Measurements from ENCODE around the gene CYP1A1. TPM values are rescaled to one million over a fixed set of nuclear protein-coding genes. Genes with fewer than 3 reads are reported as not detected.
"Not testable (repeated sequence)": the region's sequence is repeated elsewhere in the genome, so short reads cannot be mapped to it uniquely, and the experiment has no call there.

The CYP1A1 gene
- total and polyA plus RNA-seq, 2 experiments from 2014 or later: 0.16 to 1.4 TPM

GRCh38 chr15:74730619-74731316, 5.4 kb upstream of the CYP1A1 start:
- Histone ChIP-seq H3K27me3 (ENCODE audit: insufficient read depth) (peaks cover 21% of the 10 kb centered on the region), H3K79me2 (replicated peaks; ENCODE audit: insufficient read depth) (no peaks in the 10 kb centered on the region), H2AFZ (no peak overlapping the region), H3K36me3 (ENCODE audit: insufficient read depth) (no peaks in the 10 kb centered on the region), H3K9me2 (ENCODE audit: insufficient read depth) (no peaks in the 10 kb centered on the region; the same call in 1 of the 2 replicates), H3K4me3 (no peak overlapping the region), H3K27ac (ENCODE audit: low read depth) (no peak overlapping the region), H4K20me1 (replicated peaks; ENCODE audit: insufficient read depth) (no peaks in the 10 kb centered on the region), H3K4me1 (ENCODE audit: insufficient read depth) (peaks cover 4% of the 10 kb centered on the region; the same call in 1 of the 2 replicates), H3F3A (replicated peaks; ENCODE audit: low read depth) (no peaks in the 10 kb centered on the region), H3K4me2 (no peak overlapping the region)
- DNase-seq (ENCODE audit: low spot score): no peak
- no peak overlapping the region for H3K4me3 Mint-ChIP-seq
- peaks cover 3% of the 10 kb centered on the region; the same call in 2 of the 3 replicates for H3K36me3 Mint-ChIP-seq (ENCODE audit: low read depth)
- H3K27ac Mint-ChIP-seq: no peak overlapping the region
- peaks cover 12% of the 10 kb centered on the region for H3K9me3 Mint-ChIP-seq
- H3K4me1 Mint-ChIP-seq: no peaks in the 10 kb centered on the region; the same call in 2 of the 3 replicates
- TF ChIP-seq ZNF331 (CRISPR knock-in tag; IDR thresholded peaks at IDR 0.05; ENCODE audit: low read depth) (no peak), JUNB (IDR thresholded peaks at IDR 0.05; ENCODE audit: unreplicated experiment) (no peak), ZNF114 (CRISPR knock-in tag; IDR thresholded peaks at IDR 0.05) (no peak), EZH2 (IDR thresholded peaks at IDR 0.05; ENCODE audit: low read depth, unreplicated experiment) (no peak), STAT1 (IDR thresholded peaks at IDR 0.05; ENCODE audit: unreplicated experiment) (no peak), CREB1 (CRISPR knock-in tag; IDR thresholded peaks at IDR 0.05; ENCODE audit: low read depth) (no peak), ETS1 (IDR thresholded peaks at IDR 0.05) (no peak), POLR2AphosphoS5 (IDR thresholded peaks at IDR 0.05; ENCODE audit: low read depth) (no peak), EZH2phosphoT487 (IDR thresholded peaks at IDR 0.05; ENCODE audit: unreplicated experiment) (no peak), CTCF (conservative IDR thresholded peaks at IDR 0.05; ENCODE audit: low read depth in 2 of 2) (no peak)
- ATAC-seq: no peak
- peaks cover 28% of the 10 kb centered on the region for H3K27me3 Mint-ChIP-seq (ENCODE audit: insufficient read depth, low read depth, poor library complexity)

- peaks cover 31% of the 10 kb centered on the region for H3K27me3 ChIP-seq (ENCODE audit: insufficient read depth)
- DNase-seq (ENCODE audit: low spot score); ATAC-seq: not testable (repeated sequence)
These were observed 4.0 kb upstream of the CYP1A1 start for GRCh38 chr15:74729372-74729771.

GRCh38 chr15:74728699-74729098, 3.4 kb upstream of the CYP1A1 start:
- H3F3A ChIP-seq (replicated peaks; ENCODE audit: low read depth); H3K4me3 Mint-ChIP-seq; H3K4me1 ChIP-seq (ENCODE audit: insufficient read depth); H4K20me1 ChIP-seq (replicated peaks; ENCODE audit: insufficient read depth); ATAC-seq; H3K27ac ChIP-seq (ENCODE audit: low read depth); H2AFZ ChIP-seq; DNase-seq (ENCODE audit: low spot score); H3K4me3 ChIP-seq; H3K79me2 ChIP-seq (replicated peaks; ENCODE audit: insufficient read depth); H3K4me2 ChIP-seq; H3K9me2 ChIP-seq (ENCODE audit: insufficient read depth); H3K36me3 Mint-ChIP-seq (ENCODE audit: low read depth); H3K36me3 ChIP-seq (ENCODE audit: insufficient read depth); H3K27ac Mint-ChIP-seq; H3K4me1 Mint-ChIP-seq: not testable (repeated sequence)
- Mint-ChIP-seq H3K27me3 (ENCODE audit: insufficient read depth, low read depth, poor library complexity) (peaks cover 35% of the 10 kb centered on the region), H3K9me3 (peaks cover 12% of the 10 kb centered on the region)
- peaks cover 33% of the 10 kb centered on the region for H3K27me3 ChIP-seq (ENCODE audit: insufficient read depth)

More at GRCh38 chr15:74729372-74729771, 4.0 kb upstream of the CYP1A1 start:
- H3F3A ChIP-seq (replicated peaks; ENCODE audit: low read depth); H3K79me2 ChIP-seq (replicated peaks; ENCODE audit: insufficient read depth); H3K9me2 ChIP-seq (ENCODE audit: insufficient read depth); H3K4me2 ChIP-seq; H4K20me1 ChIP-seq (replicated peaks; ENCODE audit: insufficient read depth); H3K36me3 Mint-ChIP-seq (ENCODE audit: low read depth); H3K36me3 ChIP-seq (ENCODE audit: insufficient read depth); H3K4me1 ChIP-seq (ENCODE audit: insufficient read depth); H3K4me3 ChIP-seq; H3K27ac Mint-ChIP-seq; H2AFZ ChIP-seq; H3K4me1 Mint-ChIP-seq; H3K4me3 Mint-ChIP-seq; H3K27ac ChIP-seq (ENCODE audit: low read depth): not testable (repeated sequence)
- Mint-ChIP-seq H3K9me3 (peaks cover 12% of the 10 kb centered on the region), H3K27me3 (ENCODE audit: insufficient read depth, low read depth, poor library complexity) (peaks cover 35% of the 10 kb centered on the region)

Measured in GM23338 (cell line).